Measurements from ENCODE around the gene NUP42. TPM values are rescaled to one million over a fixed set of nuclear protein-coding genes. Genes with fewer than 3 reads are reported as not detected.

The NUP42 gene
- total and polyA plus RNA-seq, 2 of the 13 experiments (the other 11 are each of a cell fraction or from before 2014, with no cell fraction given) = 32.0 to 51.5 TPM

- TF ChIP-seq ZNF142 (CRISPR knock-in tag; IDR thresholded peaks at IDR 0.05) (no peak; the same call in 1 of the 2 replicates), ZNF562 (CRISPR knock-in tag; IDR thresholded peaks at IDR 0.05; ENCODE audit: borderline replicate concordance) (no peak), MIXL1 (CRISPR knock-in tag; IDR thresholded peaks at IDR 0.05) (no peak), PPARG (CRISPR knock-in tag; conservative IDR thresholded peaks at IDR 0.05) (no peak; the same call in 1 of the 2 replicates), KDM2A (CRISPR knock-in tag; IDR thresholded peaks at IDR 0.05; ENCODE audit: borderline replicate concordance, low read depth) (peak; percentile 97), ZNF451 (CRISPR knock-in tag; IDR thresholded peaks at IDR 0.05) (0 out of 2 replicates have a peak, but pooled peaks have one; percentile 49), ZNF766 (CRISPR knock-in tag; IDR thresholded peaks at IDR 0.05; ENCODE audit: borderline replicate concordance) (no peak), SNAI1 (CRISPR knock-in tag; IDR thresholded peaks at IDR 0.05; ENCODE audit: borderline replicate concordance) (no peak), IKZF4 (CRISPR knock-in tag; IDR thresholded peaks at IDR 0.05; ENCODE audit: borderline replicate concordance, low read depth, not compliant biosample characterization) (peak; percentile 46), ZNF646 (CRISPR knock-in tag; IDR thresholded peaks at IDR 0.05) (no peak), SMAD9 (CRISPR knock-in tag; IDR thresholded peaks at IDR 0.05) (0 out of 2 replicates have a peak, but pooled peaks have one; percentile 3), ZNF788 (CRISPR knock-in tag; IDR thresholded peaks at IDR 0.05; ENCODE audit: borderline replicate concordance) (peak; percentile 95; the same call in 1 of the 2 replicates), TOPORS (CRISPR knock-in tag; IDR thresholded peaks at IDR 0.05) (peak; percentile 95)
Measured at GRCh38 chr7:23181684-23182553, at the start of gene NUP42 (continued).

All from HepG2 (cell line).